GM19467 (cell line): ENCODE measurements around the gene CLEC2L.

Experiments
- ATAC-seq: cut with Tn5 transposase; IDR thresholded peaks from one replicate; pipeline ENCODE4 v1.9.1; 2021; ENCODE audit warnings: mild to moderate bottlenecking, moderate library complexity; ENCODE audit not compliant: unreplicated experiment

CLEC2L gene

GRCh38 chr7:139522830-139523198 lies 671 bp upstream of the CLEC2L start:
- ATAC-seq, result no peak

- no peak for ATAC-seq
Measured at GRCh38 chr7:139523968-139524815, 707 bp downstream of the CLEC2L start.

- ATAC-seq, result no peak
Measured at GRCh38 chr7:139525239-139525638, 1.8 kb downstream of the CLEC2L start.

GRCh38 chr7:139525750-139526149 lies 2.3 kb downstream of the CLEC2L start:
- no peak for ATAC-seq

- no peak for ATAC-seq
Measured at GRCh38 chr7:139526578-139527544, 3.4 kb downstream of the CLEC2L start.

GRCh38 chr7:139531094-139531493 lies 7.6 kb downstream of the CLEC2L start:
- no peak for ATAC-seq

- ATAC-seq, result no peak
Measured at GRCh38 chr7:139532636-139533155, 9.2 kb downstream of the CLEC2L start.

GRCh38 chr7:139534096-139534495 lies 10.6 kb downstream of the CLEC2L start:
- ATAC-seq, result no peak

GRCh38 chr7:139534966-139535651 lies 11.6 kb downstream of the CLEC2L start:
- ATAC-seq, result no peak

- ATAC-seq, result no peak
Measured at GRCh38 chr7:139536152-139536551, 12.7 kb downstream of the CLEC2L start.

- no peak for ATAC-seq
Measured at GRCh38 chr7:139538881-139539635, 15.6 kb downstream of the CLEC2L start.

- no peak for ATAC-seq
Measured at GRCh38 chr7:139540203-139540602, 16.7 kb downstream of the CLEC2L start.

- no peak for ATAC-seq
Measured at GRCh38 chr7:139541600-139542307, 18.3 kb downstream of the CLEC2L start.

- no peak for ATAC-seq
Measured at GRCh38 chr7:139542308-139543151, 19.0 kb downstream of the CLEC2L start.

GRCh38 chr7:139543801-139544603 lies 20.5 kb downstream of the CLEC2L start:
- no peak for ATAC-seq

- ATAC-seq, result no peak
Measured at GRCh38 chr7:139544645-139545044, 21.2 kb downstream of the CLEC2L start.

GRCh38 chr7:139548302-139549028 lies 25.0 kb downstream of the CLEC2L start:
- ATAC-seq, result no peak
